HEK293 (cell line): ENCODE results near the gene CCBE1.

ENCODE experiments used
- CTCF ChIA-PET: fragments of 350-600 bp; formaldehyde crosslinking; extraction: SDS; loops from one replicate; lab custom pipeline; 2021; ENCODE audit warnings: antibody characterized with exemption; lab: Yijun Ruan, JAX
- POLR2A ChIA-PET: fragments of 300-600 bp; formaldehyde crosslinking; extraction: SDS; loops from one replicate; lab custom pipeline; 2020; ENCODE audit warnings: antibody characterized with exemption, inconsistent platforms; lab: Yijun Ruan, JAX
- H3K27ac ChIP-seq: fragments of 200-500 bp; sonication (Bioruptor generic); 2 replicates; pipeline ENCODE4 v1.5.1; 2014; ENCODE audit warnings: low read depth, low read length, control low read depth, inconsistent platforms; ENCODE audit errors: extremely low read depth
- H3K36me3 ChIP-seq, 2 experiments: fragments of 200-500 bp in 1 of 2; sonication (Bioruptor generic) in 1 of 2; 1 replicate in 1 of 2; 2 replicates in 1 of 2; pipeline ENCODE4 v1.5.1; 2014 to 2017; ENCODE audit warnings: inconsistent platforms in 2 of 2, low read length in 2 of 2; ENCODE audit not compliant: control insufficient read depth in 2 of 2, insufficient read depth in 1 of 2
- H3K4me1 ChIP-seq: fragments of 200-500 bp; sonication (Bioruptor generic); 2 replicates; pipeline ENCODE4 v1.5.1; 2014; ENCODE audit warnings: mild to moderate bottlenecking, low read length, inconsistent platforms; ENCODE audit not compliant: control insufficient read depth, insufficient read depth
- H3K4me3 ChIP-seq: 2 replicates; pipeline ENCODE4 v1.5.1; 2011; ENCODE audit warnings: low read depth, mild to moderate bottlenecking, control low read depth, low read length, moderate library complexity
- H3K9me3 ChIP-seq: fragments of 200-500 bp; sonication (Bioruptor generic); 2 replicates; pipeline ENCODE4 v1.5.1; 2014; ENCODE audit warnings: low read depth, low read length, inconsistent platforms; ENCODE audit not compliant: control insufficient read depth, insufficient read depth
- FEZF1 ChIP-seq: fragments of 450-650 bp; formaldehyde crosslinking; IDR thresholded peaks from 2 replicates; pipeline ENCODE4 v1.5.1; 2016; ENCODE audit warnings: missing biosample characterization, missing genetic modification characterization
- OSR2 ChIP-seq: fragments of 450-650 bp; formaldehyde crosslinking; IDR thresholded peaks from 2 replicates; pipeline ENCODE4 v1.5.1; 2016; ENCODE audit warnings: missing biosample characterization, missing genetic modification characterization
- PATZ1 ChIP-seq: fragments of 450-650 bp; formaldehyde crosslinking; IDR thresholded peaks from 2 replicates; pipeline ENCODE4 v1.5.1; 2016; ENCODE audit warnings: missing biosample characterization, missing genetic modification characterization
- ZBTB8A ChIP-seq: fragments of 450-650 bp; formaldehyde crosslinking; IDR thresholded peaks from 2 replicates; pipeline ENCODE4 v1.5.1; 2016; ENCODE audit warnings: missing biosample characterization, missing genetic modification characterization
- ZEB2 ChIP-seq: fragments of 450-650 bp; formaldehyde crosslinking; IDR thresholded peaks from 2 replicates; pipeline ENCODE4 v1.5.1; 2016; ENCODE audit warnings: missing biosample characterization, missing genetic modification characterization
- ZNF341 ChIP-seq: fragments of 450-650 bp; formaldehyde crosslinking; IDR thresholded peaks from 2 replicates; pipeline ENCODE4; 2016; ENCODE audit warnings: low read depth, missing biosample characterization, missing genetic modification characterization
- ZNF488 ChIP-seq: fragments of 450-650 bp; formaldehyde crosslinking; IDR thresholded peaks from 2 replicates; pipeline ENCODE4 v1.5.1; 2016; ENCODE audit warnings: missing biosample characterization, missing genetic modification characterization
- ZNF530 ChIP-seq: fragments of 450-650 bp; formaldehyde crosslinking; IDR thresholded peaks from 2 replicates; pipeline ENCODE4 v1.5.1; 2016; ENCODE audit warnings: low read depth, missing biosample characterization, missing genetic modification characterization
- ZNF621 ChIP-seq: fragments of 450-650 bp; formaldehyde crosslinking; IDR thresholded peaks from 2 replicates; pipeline ENCODE4 v1.5.1; 2017; ENCODE audit warnings: missing biosample characterization, missing genetic modification characterization
- ZNF626 ChIP-seq: fragments of 450-650 bp; sonication (Bioruptor Pico); formaldehyde crosslinking; IDR thresholded peaks from 2 replicates; pipeline ENCODE4 v1.5.1; 2018; ENCODE audit warnings: missing biosample characterization, missing genetic modification characterization, inconsistent platforms
- ZNF670 ChIP-seq: fragments of 450-650 bp; formaldehyde crosslinking; IDR thresholded peaks from 2 replicates; pipeline ENCODE4 v1.5.1; 2016; ENCODE audit warnings: missing biosample characterization, missing genetic modification characterization, low read depth
- ZNF704 ChIP-seq: fragments of 450-650 bp; formaldehyde crosslinking; IDR thresholded peaks from 2 replicates; pipeline ENCODE4 v1.5.1; 2016; ENCODE audit warnings: missing biosample characterization, missing genetic modification characterization
- ZNF768 ChIP-seq: fragments of 450-650 bp; formaldehyde crosslinking; IDR thresholded peaks from 2 replicates; pipeline ENCODE4 v1.5.1; 2018; ENCODE audit warnings: missing biosample characterization, mild to moderate bottlenecking, missing genetic modification characterization
- ZSCAN16 ChIP-seq: fragments of 450-650 bp; formaldehyde crosslinking; IDR thresholded peaks from 2 replicates; pipeline ENCODE4 v1.5.1; 2016; ENCODE audit warnings: missing biosample characterization, missing genetic modification characterization
- ZSCAN30 ChIP-seq: fragments of 450-650 bp; IDR thresholded peaks from 2 replicates; pipeline ENCODE4 v1.5.1; 2018; ENCODE audit warnings: missing biosample characterization, mild to moderate bottlenecking, missing genetic modification characterization, moderate library complexity

Gene CCBE1

GRCh38 chr18:59484561-59485328, 212.5 kb downstream of the CCBE1 start (continued):
- TF ChIP-seq ZSCAN16 (tag by site-specific recombination) (no peak), ZNF670 (tag by site-specific recombination) (no peak), ZNF768 (tag by site-specific recombination) (no peak)
- TF ChIP-seq, all 188 proteins: peak for 74

GRCh38 chr18:59484131-59484530, 213.1 kb downstream of the CCBE1 start:
- H3K4me1 ChIP-seq, result peaks cover 18% of the 10 kb centered on the region
- H3K36me3 ChIP-seq, result no peaks in the 10 kb centered on the region
- TF ChIP-seq ZBTB8A (tag by site-specific recombination) (no peak), ZNF341 (tag by site-specific recombination) (no peak), ZNF488 (tag by site-specific recombination) (no peak)
- ChIA-PET POLR2A (interaction anchor here (1.4 kb wide), 1 partner anchor 213 kb away, joined by 5 read pairs; the partner anchor contains the start of gene CCBE1), CTCF (interaction anchor here (1.2 to 2.7 kb wide), 2 partner anchors 25 to 338 kb away, joined by 4 to 21 read pairs; no protein-coding TSS in a partner anchor)
- H3K4me3 ChIP-seq, result no peak overlapping the region
- H3K27ac ChIP-seq, result no peak overlapping the region; the same call in 1 of the 2 replicates
- H3K9me3 ChIP-seq, result no peaks in the 10 kb centered on the region

- H3K4me3 ChIP-seq, result no peak overlapping the region
- no peaks in the 10 kb centered on the region for H3K36me3 ChIP-seq
- ChIA-PET POLR2A (no interaction called here), CTCF (no interaction called here)
- peaks cover 13% of the 10 kb centered on the region for H3K4me1 ChIP-seq
- no peak overlapping the region for H3K27ac ChIP-seq
- H3K9me3 ChIP-seq, result no peaks in the 10 kb centered on the region
- TF ChIP-seq ZNF704 (tag by site-specific recombination) (no peak), ZNF626 (tag by site-specific recombination) (no peak), ZNF530 (no peak), OSR2 (tag by site-specific recombination) (no peak)
These were observed 215.8 kb downstream of the CCBE1 start for GRCh38 chr18:59481436-59481835.

- ChIA-PET CTCF (interaction anchor here (1.1 kb wide), 1 partner anchor 19 kb away, joined by 6 read pairs; no protein-coding TSS in a partner anchor), POLR2A (no interaction called here)
- H3K36me3 ChIP-seq, result no peaks in the 10 kb centered on the region
- no peak overlapping the region for H3K27ac ChIP-seq
- H3K4me1 ChIP-seq, result peaks cover 4% of the 10 kb centered on the region
- no peaks in the 10 kb centered on the region for H3K9me3 ChIP-seq
- TF ChIP-seq FEZF1 (no peak), PATZ1 (tag by site-specific recombination) (no peak), ZNF621 (tag by site-specific recombination) (no peak), ZEB2 (tag by site-specific recombination) (peak; percentile 48; the same call in 1 of the 2 replicates), ZSCAN30 (tag by site-specific recombination) (no peak)
- H3K4me3 ChIP-seq, result no peak overlapping the region
These were observed 217.4 kb downstream of the CCBE1 start for GRCh38 chr18:59479776-59480175.
